Hippocampal formation (tissue), 2 donors: Measurements from ENCODE around the gene TGFA.

ENCODE experiments used
- DNase-seq, 2 donors: peaks; one replicate each; lab custom pipeline; 2025; lab: John Stamatoyannopoulos, UW

The TGFA gene

GRCh38 chr2:70463581-70463980 lies 90.0 kb downstream of the TGFA start:
- no peak for DNase-seq

GRCh38 chr2:70461981-70462876 lies 91.4 kb downstream of the TGFA start:
- DNase-seq: no peak

- DNase-seq: no peak
Observed at GRCh38 chr2:70461414-70461813, 92.2 kb downstream of the TGFA start.

- no peak for DNase-seq
Observed at GRCh38 chr2:70460333-70460732, 93.3 kb downstream of the TGFA start.

- no peak for DNase-seq
Observed at GRCh38 chr2:70458661-70459060, 95.0 kb downstream of the TGFA start.

- no peak for DNase-seq
Observed at GRCh38 chr2:70456585-70457495, 96.8 kb downstream of the TGFA start.

- no peak for DNase-seq
Observed at GRCh38 chr2:70454936-70455544, 98.6 kb downstream of the TGFA start.

GRCh38 chr2:70450641-70451250 lies 102.9 kb downstream of the TGFA start:
- no peak for DNase-seq

GRCh38 chr2:70448041-70448440 lies 105.6 kb downstream of the TGFA start:
- DNase-seq: no peak

GRCh38 chr2:70443726-70444125 lies 109.9 kb downstream of the TGFA start:
- DNase-seq: no peak

GRCh38 chr2:70443078-70443465 lies 110.6 kb downstream of the TGFA start:
- DNase-seq: no peak

- no peak for DNase-seq
Observed at GRCh38 chr2:70442301-70443077, 111.1 kb downstream of the TGFA start.

- no peak for DNase-seq
Observed at GRCh38 chr2:70440621-70441020, 113.0 kb downstream of the TGFA start.

GRCh38 chr2:70435138-70435537 lies 118.5 kb downstream of the TGFA start:
- no peak for DNase-seq

GRCh38 chr2:70433315-70433714 lies 120.3 kb downstream of the TGFA start:
- no peak for DNase-seq

GRCh38 chr2:70431716-70432347 lies 121.8 kb downstream of the TGFA start:
- DNase-seq: no peak

GRCh38 chr2:70426341-70426740 lies 127.3 kb downstream of the TGFA start:
- DNase-seq: no peak

- DNase-seq: no peak
Observed at GRCh38 chr2:70425682-70426301, 127.8 kb downstream of the TGFA start.

- no peak for DNase-seq
Observed at GRCh38 chr2:70420740-70421139, 132.9 kb downstream of the TGFA start.

GRCh38 chr2:70420143-70420542 lies 133.5 kb downstream of the TGFA start:
- no peak for DNase-seq
